Stimulated activated memory B cell treated with anti-CD40 and anti-IgM and Interleukin-4, amounts not matched to agents 10 μg/mL and 1 μg/mL and 100 μg/mL, for 72 hours (primary cell): Measurements from ENCODE around the gene NBPF1.
"Not testable (repeated sequence)": the region's sequence is repeated elsewhere in the genome, so short reads cannot be mapped to it uniquely, and the experiment has no call there.

ENCODE experiments used
- ATAC-seq: fragments of 150-1000 bp; cut with Tn5 transposase; 2 replicates; pipeline ENCODE4 v1.10.0; 2021
- H3K27ac Mint-ChIP-seq: one replicate; pipeline ENCODE4 v1.8.0; 2022; ENCODE audit warnings: mild to moderate bottlenecking, mixed read lengths
- H3K27me3 Mint-ChIP-seq: one replicate; pipeline ENCODE4 v1.8.0; 2022; ENCODE audit warnings: mixed read lengths
- H3K36me3 Mint-ChIP-seq: one replicate; pipeline ENCODE4 v1.8.0; 2022; ENCODE audit warnings: mixed read lengths
- H3K4me1 Mint-ChIP-seq: one replicate; pipeline ENCODE4 v1.8.0; 2022; ENCODE audit warnings: mixed read lengths
- H3K4me3 Mint-ChIP-seq: one replicate; pipeline ENCODE4 v1.8.0; 2022; ENCODE audit warnings: mild to moderate bottlenecking, moderate library complexity, mixed read lengths
- H3K9me3 Mint-ChIP-seq: one replicate; pipeline ENCODE4 v1.8.0; 2022; ENCODE audit warnings: mixed read lengths

The NBPF1 gene

DNA sequence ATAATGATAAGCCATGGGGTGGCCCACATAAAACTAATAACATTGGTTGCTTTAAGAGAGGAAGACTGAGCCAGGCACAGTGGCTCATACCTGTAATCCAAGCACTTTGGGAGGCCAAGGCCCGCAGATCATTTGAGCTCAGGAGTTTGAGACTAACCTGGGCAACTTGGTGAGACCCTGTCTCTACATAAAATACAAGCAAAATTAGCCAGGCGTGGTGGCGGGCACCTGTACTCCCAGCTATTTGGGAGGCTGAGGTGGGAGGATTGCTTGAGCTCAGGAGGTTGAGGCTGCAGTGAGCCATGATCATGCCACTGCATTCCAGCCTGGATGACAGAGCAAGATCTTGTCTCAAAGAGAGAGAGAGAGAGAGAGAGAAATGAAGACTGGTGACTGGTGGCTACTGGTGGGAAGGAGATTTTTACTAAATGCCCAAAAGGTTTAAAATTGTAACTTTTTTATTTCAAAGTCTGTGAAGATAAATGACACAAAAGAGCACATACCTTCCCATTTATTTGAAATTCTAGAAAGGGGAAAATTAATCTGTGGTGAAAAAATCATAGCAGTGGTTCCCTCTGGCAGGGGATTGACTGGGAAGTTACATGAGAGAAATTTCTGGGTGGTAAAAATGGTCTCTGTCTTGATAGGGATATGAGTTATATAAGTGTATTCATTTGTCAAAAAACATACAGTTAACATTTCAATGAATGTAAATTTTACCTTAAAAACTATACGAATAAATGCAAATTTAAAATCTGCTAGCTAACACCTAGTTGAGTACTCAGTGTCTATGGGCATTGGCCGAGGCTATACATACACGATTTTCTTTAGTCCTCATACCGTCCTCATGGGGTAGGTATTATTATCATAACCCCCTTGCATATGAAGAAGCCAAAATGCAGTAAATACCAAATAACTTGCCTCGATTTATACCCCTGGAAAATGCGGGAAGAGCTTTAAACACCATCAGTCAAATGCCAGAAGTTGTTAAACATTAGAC, 2.2 kb upstream of the NBPF1 start:
- Mint-ChIP-seq H3K4me1 (no peaks in the 10 kb centered on the region), H3K27me3 (no peaks in the 10 kb centered on the region), H3K9me3 (no peaks in the 10 kb centered on the region), H3K27ac (no peak overlapping the region), H3K4me3 (no peak overlapping the region), H3K36me3 (no peaks in the 10 kb centered on the region)
- ATAC-seq, result no peak

DNA sequence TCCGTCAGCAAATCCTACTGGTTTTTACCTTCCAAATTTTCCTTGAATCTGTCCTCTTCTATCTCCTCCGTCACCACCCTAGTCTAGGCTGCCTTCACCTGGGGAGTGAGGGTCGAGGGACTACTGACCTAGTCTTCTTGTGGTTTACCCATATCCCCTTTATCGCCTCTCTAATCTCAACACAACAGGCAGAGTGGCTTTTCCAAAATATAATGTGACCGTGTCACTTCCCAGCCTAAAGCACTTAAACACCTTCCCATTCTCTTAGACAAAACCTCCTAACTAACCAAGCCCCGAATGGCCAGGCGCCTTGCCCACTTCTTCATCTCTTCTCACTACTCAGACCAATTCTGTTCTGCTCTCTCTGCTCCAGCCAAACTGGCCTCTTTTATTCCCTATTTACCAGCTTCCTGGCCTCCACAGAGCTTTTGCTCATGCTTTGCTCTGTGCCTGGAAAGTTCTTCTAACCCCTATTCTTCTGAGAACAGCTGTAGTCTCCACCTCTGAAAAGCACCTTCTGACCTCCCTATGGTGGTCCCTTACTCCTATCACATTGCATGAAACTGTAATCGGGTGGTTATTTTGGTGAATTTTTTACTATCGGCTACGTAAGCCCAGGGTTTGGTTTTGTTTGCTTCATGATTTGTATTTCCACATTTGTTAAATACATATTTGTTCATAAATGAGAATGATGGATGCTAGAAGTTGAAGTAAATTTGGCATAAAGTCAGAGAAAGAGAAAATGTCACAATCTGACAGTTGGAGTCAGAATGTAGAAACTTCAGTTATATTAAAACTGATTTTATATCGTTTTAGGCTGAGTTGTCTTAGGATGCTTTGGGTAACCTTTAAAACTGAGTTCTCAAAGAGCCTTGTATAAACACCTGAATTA, 1.2 kb upstream of the NBPF1 start:
- no peaks in the 10 kb centered on the region for H3K36me3 Mint-ChIP-seq
- H3K4me1 Mint-ChIP-seq, result no peaks in the 10 kb centered on the region
- no peak for ATAC-seq
- no peak overlapping the region for H3K4me3 Mint-ChIP-seq
- H3K9me3 Mint-ChIP-seq, result no peaks in the 10 kb centered on the region
- H3K27me3 Mint-ChIP-seq, result no peaks in the 10 kb centered on the region
- H3K27ac Mint-ChIP-seq, result no peak overlapping the region

DNA sequence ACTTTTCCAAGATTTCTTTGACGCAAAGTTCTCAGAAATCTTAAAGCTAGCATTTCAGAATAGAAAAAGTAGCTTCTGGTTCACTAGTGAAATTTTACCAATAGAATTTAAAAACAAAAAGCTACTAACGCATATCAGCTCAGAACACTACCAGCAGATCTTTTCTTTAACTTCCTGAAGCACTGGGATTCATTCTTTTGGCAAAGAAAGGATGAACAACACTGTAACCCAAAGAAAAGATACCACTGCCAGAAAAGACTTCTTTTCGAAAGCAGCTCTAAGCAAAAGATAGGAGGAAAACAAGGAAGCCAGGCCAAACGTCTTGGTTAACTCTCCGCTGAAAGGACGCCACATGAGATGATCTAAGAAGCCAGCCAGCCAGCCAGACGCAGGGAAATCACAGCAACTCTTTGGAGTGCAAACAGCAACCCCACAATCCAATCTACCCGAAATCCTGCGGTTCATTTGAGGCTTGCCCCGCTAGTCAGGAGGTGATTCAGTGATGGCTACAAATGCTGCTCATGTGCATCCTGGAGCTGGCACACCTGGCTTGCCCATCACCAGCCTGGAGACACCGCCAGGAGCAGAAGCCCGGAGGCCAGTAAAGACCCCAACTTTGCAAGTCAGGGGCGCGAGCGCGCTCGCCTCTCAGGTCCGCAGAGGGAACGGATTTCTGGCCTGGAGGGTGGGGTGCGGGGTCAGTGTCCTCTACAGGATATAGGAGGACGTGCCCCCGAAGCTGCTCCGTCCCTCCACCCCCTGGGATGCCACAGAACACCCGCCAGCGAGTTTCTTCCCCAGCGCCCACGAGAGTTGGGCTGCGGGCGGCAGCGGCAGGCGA, 812 bp downstream of the NBPF1 start:
- ATAC-seq, result peak; percentile 0
- Mint-ChIP-seq H3K27ac (no peak overlapping the region), H3K4me1 (no peaks in the 10 kb centered on the region), H3K4me3 (no peak overlapping the region), H3K27me3 (no peaks in the 10 kb centered on the region), H3K9me3 (no peaks in the 10 kb centered on the region), H3K36me3 (no peaks in the 10 kb centered on the region)

DNA sequence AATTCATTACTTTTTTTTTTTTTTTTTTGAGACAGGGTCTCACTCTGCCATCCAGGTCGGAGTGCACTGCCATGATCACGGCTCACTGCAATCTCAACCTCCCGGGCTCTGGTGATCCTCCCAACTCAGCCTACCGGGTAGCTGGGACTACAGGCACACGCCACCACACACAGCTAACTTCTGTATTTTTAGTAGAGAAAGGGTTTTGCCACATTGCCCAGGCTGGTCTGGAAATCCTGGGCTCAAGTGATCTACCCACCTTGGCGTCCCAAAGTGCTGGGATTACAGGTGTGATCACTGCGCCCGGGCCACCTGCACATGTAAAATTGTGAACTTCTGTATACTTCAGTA, 1.4 kb downstream of the NBPF1 start:
- not testable (repeated sequence) for H3K4me3 Mint-ChIP-seq, H3K9me3 Mint-ChIP-seq, H3K36me3 Mint-ChIP-seq, H3K27me3 Mint-ChIP-seq, H3K4me1 Mint-ChIP-seq, ATAC-seq, H3K27ac Mint-ChIP-seq

DNA sequence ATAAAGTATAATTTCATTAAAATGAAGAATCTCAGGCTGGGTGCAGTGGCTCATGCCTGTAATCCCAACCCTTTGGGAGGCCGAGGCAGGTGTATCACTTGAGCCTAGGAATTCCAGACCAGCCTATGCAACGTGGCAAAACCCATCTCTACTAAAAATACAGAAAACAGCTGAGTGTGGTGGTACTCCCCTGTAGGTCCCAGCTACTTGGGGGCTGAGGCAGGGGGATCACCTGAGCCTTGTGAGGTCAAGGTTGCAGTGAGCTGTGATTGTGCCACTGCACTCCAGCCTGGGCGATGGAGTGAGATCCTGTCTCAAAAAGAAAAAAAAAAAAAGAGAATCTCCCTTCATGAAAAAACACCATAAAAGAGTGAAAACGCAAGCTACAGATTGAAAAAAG, 2.2 kb downstream of the NBPF1 start:
- not testable (repeated sequence) for H3K36me3 Mint-ChIP-seq, H3K9me3 Mint-ChIP-seq, ATAC-seq, H3K27me3 Mint-ChIP-seq, H3K4me3 Mint-ChIP-seq, H3K4me1 Mint-ChIP-seq, H3K27ac Mint-ChIP-seq

DNA sequence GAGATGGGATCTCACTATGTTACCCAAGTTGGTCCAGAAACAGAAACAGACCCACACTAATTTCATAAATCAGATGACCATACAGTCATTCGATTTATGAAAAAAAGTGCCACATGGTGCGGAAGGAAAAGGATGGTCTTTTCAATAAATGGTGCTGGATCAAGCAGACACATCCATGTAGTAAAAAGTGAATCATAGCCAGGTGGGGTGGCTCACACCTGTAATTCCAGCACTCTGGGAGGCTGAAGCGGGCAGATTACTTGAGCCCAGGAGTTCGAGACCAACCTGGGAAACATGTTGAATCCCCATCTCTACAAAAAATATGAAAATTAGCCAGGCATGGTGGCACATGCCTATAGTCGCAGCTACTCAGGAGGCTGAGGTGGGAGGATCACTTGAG, 2.8 kb downstream of the NBPF1 start:
- not testable (repeated sequence) for ATAC-seq, H3K4me1 Mint-ChIP-seq, H3K4me3 Mint-ChIP-seq, H3K27ac Mint-ChIP-seq, H3K9me3 Mint-ChIP-seq, H3K27me3 Mint-ChIP-seq, H3K36me3 Mint-ChIP-seq

DNA sequence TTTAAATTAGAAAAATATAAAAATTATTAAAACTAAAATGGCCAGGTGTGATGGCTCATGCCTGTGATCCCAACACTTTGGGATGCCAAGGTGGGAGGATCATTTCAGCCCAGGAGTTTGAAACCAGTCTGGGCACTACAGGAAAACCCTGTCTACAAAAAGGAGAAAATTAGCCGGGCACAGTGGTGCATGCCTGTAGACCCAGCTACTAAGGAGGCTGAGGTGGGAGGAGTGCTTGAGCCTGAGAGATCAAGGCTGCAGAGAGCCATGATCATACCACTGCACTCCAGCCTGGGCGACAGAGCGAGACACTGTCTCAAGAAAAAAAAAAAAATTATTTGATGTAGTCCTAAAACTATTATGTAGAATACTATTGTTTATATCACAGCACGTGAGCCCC, 3.6 kb downstream of the NBPF1 start:
- H3K4me1 Mint-ChIP-seq, H3K27ac Mint-ChIP-seq, H3K9me3 Mint-ChIP-seq, H3K27me3 Mint-ChIP-seq, H3K4me3 Mint-ChIP-seq, H3K36me3 Mint-ChIP-seq, ATAC-seq: not testable (repeated sequence)

DNA sequence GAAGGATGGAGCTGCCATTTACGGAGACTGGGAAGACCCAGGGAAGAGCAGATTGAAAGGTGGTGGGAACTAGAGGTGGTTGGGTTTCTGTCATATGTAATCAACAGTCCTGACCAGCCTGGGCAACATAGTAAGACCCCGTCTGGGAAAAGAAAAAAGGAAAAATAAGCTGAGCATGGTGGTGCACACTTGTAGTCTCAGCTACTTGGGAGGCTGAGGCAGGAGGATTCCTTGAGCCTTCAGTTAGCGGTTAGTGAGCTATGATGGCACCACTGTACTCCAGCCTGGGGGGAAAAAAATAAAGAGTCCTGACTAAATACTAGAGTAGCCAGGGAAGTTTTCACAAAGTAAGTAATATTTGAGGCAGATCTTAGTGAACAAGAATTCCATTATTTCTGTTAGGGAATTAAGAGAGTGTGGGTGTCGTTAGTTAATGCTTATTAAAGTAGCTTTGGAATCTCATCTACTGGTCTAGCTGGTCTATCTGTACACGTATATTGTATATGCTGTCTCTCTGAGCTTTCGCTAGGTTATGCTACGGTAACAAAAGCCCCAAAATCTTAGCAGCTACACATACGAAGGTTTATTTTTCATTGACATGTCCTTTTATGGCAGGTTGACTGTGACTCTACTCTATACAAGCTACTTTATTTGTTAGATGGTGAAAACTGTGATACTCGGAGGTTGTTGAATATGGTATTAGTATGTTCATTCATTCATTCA, 4.4 kb downstream of the NBPF1 start:
- Mint-ChIP-seq H3K4me1 (no peaks in the 10 kb centered on the region), H3K4me3 (no peak overlapping the region), H3K9me3 (no peaks in the 10 kb centered on the region), H3K36me3 (no peaks in the 10 kb centered on the region), H3K27ac (no peak overlapping the region), H3K27me3 (no peaks in the 10 kb centered on the region)
- no peak for ATAC-seq

DNA sequence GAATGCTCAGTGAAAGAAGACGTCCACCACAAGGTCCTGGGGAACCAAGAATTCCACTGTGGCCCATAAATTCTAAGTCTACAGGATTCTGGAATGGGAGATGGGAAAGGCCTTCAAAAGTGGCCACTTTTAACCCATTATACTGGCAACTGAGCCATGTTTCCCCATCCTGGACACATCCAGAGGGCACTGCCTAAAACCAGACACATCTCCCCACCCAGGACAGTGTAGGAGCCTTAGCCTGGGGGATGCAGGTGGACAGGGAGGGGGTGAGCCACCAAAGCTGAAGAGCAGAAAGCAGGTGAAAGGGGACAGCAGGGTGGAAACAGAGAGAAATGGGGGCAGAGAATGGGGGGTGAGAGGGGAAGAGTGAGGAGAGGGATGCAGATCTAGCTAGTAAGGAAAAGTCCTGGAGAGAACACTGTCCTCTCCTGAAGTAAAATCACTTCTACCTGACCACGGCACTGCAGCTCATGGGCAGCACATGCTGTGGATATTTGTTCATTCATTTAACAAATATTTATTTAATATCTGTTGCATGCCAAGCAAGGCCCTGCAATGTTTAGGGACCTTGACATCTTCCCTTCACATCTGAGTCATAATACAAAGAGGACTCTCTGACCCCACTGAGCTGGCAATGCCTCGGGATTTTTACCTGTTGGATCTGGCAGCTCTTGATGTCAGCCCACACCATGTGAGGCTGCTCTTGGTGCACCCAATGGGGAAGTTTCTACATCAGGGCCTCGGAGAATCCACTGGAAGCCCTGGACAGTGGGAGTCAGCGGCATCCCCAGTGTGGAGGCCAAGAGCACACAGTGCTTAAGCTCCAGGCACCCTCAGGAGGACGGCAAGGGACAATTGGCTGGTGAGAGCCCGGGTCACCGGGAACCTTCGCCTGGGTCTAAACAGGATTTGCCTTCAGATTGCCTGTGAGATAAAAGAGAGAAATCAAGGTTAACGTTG, 5.2 kb downstream of the NBPF1 start:
- H3K9me3 Mint-ChIP-seq, H3K36me3 Mint-ChIP-seq, H3K27ac Mint-ChIP-seq, H3K4me3 Mint-ChIP-seq, H3K27me3 Mint-ChIP-seq, H3K4me1 Mint-ChIP-seq, ATAC-seq: not testable (repeated sequence)

DNA sequence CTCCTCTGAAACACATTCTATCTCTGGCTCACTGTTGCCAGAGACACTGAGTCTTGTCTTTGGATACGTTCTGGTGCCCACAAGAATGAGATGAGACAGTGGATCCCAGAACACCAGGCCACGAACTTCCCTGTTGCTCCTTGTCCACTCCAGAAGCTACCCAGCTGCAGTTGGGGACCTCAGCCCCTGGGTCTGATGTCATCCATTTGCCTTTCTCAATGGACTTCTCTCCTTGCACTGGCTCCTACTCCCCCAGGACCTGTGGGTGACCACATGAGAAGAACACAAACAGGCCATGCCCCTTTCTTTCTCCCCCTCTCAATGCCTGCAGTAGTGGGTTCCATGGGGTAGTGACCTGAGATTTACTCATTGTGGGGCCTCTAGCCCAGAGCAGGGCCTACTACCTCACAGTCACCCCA, 5.9 kb downstream of the NBPF1 start:
- no peaks in the 10 kb centered on the region for H3K36me3 Mint-ChIP-seq
- no peaks in the 10 kb centered on the region for H3K4me1 Mint-ChIP-seq
- H3K27me3 Mint-ChIP-seq, result no peaks in the 10 kb centered on the region
- H3K9me3 Mint-ChIP-seq, result no peaks in the 10 kb centered on the region
- ATAC-seq, result no peak
- no peak overlapping the region for H3K4me3 Mint-ChIP-seq
- no peak overlapping the region for H3K27ac Mint-ChIP-seq

DNA sequence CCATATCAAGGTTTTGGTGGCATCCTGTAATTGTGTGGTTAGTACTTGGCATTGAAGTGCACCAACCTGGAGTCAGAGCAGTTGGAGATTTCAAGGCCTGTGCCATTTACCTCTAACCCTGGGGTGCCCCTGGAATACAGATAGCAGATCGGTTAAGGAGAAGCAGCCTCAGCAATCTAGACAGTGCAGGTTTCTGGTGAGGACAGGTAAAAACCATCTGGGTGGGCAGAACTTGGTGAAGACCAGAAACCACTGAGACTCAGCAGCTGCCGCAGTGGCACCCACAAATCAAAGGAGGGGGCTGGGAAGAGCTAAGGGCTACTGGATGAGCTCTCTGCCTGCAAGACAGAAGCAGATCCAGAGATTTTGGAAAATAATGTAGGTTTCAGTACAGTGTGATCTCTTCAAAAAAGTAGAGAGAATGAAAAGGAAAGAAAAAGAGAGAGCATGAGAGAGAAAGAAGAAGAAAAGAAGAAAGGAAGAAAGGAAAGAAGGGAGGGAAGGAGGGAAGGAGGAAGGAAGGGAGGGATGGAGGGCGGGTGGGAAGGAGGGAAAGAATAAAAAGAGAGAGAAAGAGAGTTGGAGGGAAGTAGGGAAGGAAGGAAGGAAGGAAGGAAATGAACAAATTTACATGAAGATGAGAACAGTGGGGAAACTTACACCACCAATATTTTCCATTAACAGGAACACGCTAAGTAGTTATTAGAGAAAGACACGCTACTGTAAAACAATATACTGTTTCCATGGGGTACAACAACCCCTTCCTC, 6.5 kb downstream of the NBPF1 start:
- not testable (repeated sequence) for H3K9me3 Mint-ChIP-seq, ATAC-seq, H3K4me3 Mint-ChIP-seq, H3K27me3 Mint-ChIP-seq, H3K36me3 Mint-ChIP-seq, H3K4me1 Mint-ChIP-seq, H3K27ac Mint-ChIP-seq

DNA sequence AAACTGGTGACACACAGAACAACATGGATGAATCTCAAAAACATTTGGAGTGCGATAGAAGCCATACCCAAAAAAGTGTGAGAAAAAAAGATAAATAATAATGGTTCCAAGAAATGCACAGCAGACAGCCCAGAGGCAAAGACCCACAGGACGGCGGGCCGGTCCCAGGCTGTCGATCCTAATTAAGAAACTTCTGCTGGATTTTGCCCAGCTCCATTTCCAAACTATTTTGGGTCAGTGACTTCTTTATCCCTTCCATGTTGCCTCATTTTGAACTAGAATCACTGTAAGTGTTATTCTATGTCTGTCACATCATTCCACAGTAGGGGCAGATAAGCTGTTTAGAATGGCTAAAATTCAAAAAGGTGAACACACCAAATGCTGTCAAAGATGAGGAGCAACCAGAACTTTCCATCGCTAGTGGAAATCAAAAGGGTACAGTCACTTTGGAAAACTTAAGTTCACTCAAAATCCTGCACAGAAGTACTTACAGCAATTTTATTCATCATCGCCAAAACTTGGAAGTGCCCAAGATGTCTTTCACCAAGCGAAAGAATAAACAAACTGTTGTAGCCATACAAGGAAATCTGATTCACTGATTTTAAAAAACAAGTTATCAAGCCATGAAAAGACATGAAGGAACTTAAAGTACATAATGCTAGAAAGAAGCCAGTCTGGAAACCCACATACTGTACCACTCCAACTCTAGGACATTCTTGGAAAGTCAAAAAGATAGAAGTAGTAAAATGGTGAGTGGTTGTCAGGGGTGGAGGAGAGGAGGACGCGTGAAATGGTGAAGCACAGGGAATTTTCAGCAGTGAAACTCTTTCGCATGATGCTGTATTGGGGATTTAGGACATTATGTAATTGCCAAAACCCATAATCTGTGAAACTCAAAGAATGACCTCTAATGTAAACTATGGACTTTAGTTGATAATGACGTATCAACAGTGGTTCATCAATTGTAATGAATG, 7.5 kb downstream of the NBPF1 start:
- Mint-ChIP-seq H3K36me3 (no peaks in the 10 kb centered on the region), H3K9me3 (no peaks in the 10 kb centered on the region), H3K4me3 (no peak overlapping the region), H3K27me3 (no peaks in the 10 kb centered on the region), H3K4me1 (no peaks in the 10 kb centered on the region), H3K27ac (no peak overlapping the region)
- ATAC-seq, result no peak
